Skeletal muscle cell (primary cell): Measurements from ENCODE around the gene NRN1L.
A peak's percentile ranks its signal among the peaks of the same experiment; 100 is the strongest.
"Not testable (repeated sequence)": the region's sequence is repeated elsewhere in the genome, so short reads cannot be mapped to it uniquely, and the experiment has no call there.

Experiments
- DNase-seq: peaks from one replicate; pipeline ENCODE4 v3.0.0-alpha.2; 2010; ENCODE audit warnings: low read depth
- H3K4me3 ChIP-seq: 2 replicates; pipeline ENCODE4 v1.5.1; 2011; ENCODE audit warnings: low read depth, mild to moderate bottlenecking, control low read depth, low read length, moderate library complexity

The NRN1L gene

GRCh38 chr16:67910158-67910557 is 25.5 kb downstream of the NRN1L start:
- no peak overlapping the region for H3K4me3 ChIP-seq
- DNase-seq, result peak; percentile 72

GRCh38 chr16:67914758-67915495 is 30.2 kb downstream of the NRN1L start:
- DNase-seq, result no peak
- no peak overlapping the region for H3K4me3 ChIP-seq

- not testable (repeated sequence) for DNase-seq
These were observed 30.7 kb downstream of the NRN1L start for GRCh38 chr16:67915496-67915769.

GRCh38 chr16:67915831-67916723 is 31.4 kb downstream of the NRN1L start:
- DNase-seq, result no peak
- H3K4me3 ChIP-seq, result no peak overlapping the region

More at GRCh38 chr16:67915496-67915769, 30.7 kb downstream of the NRN1L start:
- not testable (repeated sequence) for H3K4me3 ChIP-seq

GRCh38 chr16:67917140-67917851 is 32.6 kb downstream of the NRN1L start:
- no peak overlapping the region for H3K4me3 ChIP-seq
- no peak for DNase-seq

GRCh38 chr16:67917852-67918236 is 33.2 kb downstream of the NRN1L start:
- peak; percentile 56 for DNase-seq
- no peak overlapping the region for H3K4me3 ChIP-seq

- DNase-seq, result no peak
- no peak overlapping the region for H3K4me3 ChIP-seq
These were observed 35.0 kb downstream of the NRN1L start for GRCh38 chr16:67919622-67920221.

- DNase-seq, result no peak
- no peak overlapping the region for H3K4me3 ChIP-seq
These were observed 37.5 kb downstream of the NRN1L start for GRCh38 chr16:67922221-67922620.

GRCh38 chr16:67922740-67923139 is 38.1 kb downstream of the NRN1L start:
- DNase-seq, result no peak
- H3K4me3 ChIP-seq, result no peak overlapping the region

- no peak overlapping the region for H3K4me3 ChIP-seq
- DNase-seq, result no peak
These were observed 38.9 kb downstream of the NRN1L start for GRCh38 chr16:67923414-67924116.

- no peak overlapping the region for H3K4me3 ChIP-seq
- no peak for DNase-seq
These were observed 39.6 kb downstream of the NRN1L start for GRCh38 chr16:67924140-67924906.

- no peak overlapping the region for H3K4me3 ChIP-seq
These were observed 41.6 kb downstream of the NRN1L start for GRCh38 chr16:67926181-67926750.

GRCh38 chr16:67927131-67927941 is 42.7 kb downstream of the NRN1L start:
- no peak for DNase-seq
- no peak overlapping the region for H3K4me3 ChIP-seq

More at GRCh38 chr16:67926181-67926750, 41.6 kb downstream of the NRN1L start:
- no peak for DNase-seq

- no peak for DNase-seq
- H3K4me3 ChIP-seq, result no peak overlapping the region
These were observed 43.5 kb downstream of the NRN1L start for GRCh38 chr16:67928147-67928546.

- H3K4me3 ChIP-seq, result no peak overlapping the region
- DNase-seq, result no peak
These were observed 44.1 kb downstream of the NRN1L start for GRCh38 chr16:67928561-67929364.

GRCh38 chr16:67930191-67930590 is 45.5 kb downstream of the NRN1L start:
- no peak overlapping the region for H3K4me3 ChIP-seq
- DNase-seq, result no peak
